Astrocyte (in vitro differentiated cells and primary cell): ENCODE measurements around the gene MANSC4. TPM values are rescaled to one million over a fixed set of nuclear protein-coding genes. Genes with fewer than 3 reads are reported as not detected.

Source experiments
- DNase-seq: peaks from one replicate; pipeline ENCODE4 v3.0.0-alpha.2; 2010; ENCODE audit warnings: low read depth
- FAIRE-seq: peaks from 2 replicates; lab custom pipeline; 2011; peaks lifted over from hg19 to GRCh38; lab: Jason Lieb, UNC
- H2AFZ ChIP-seq: 2 replicates; pipeline ENCODE4 v1.6.0; 2012; ENCODE audit warnings: low read depth, low read length, inconsistent platforms
- H3K27ac ChIP-seq: 2 replicates; pipeline ENCODE4 v1.5.1; 2011; ENCODE audit warnings: low read depth, low read length, inconsistent platforms
- H3K27me3 ChIP-seq: 2 replicates; pipeline ENCODE4 v1.6.0; 2011; ENCODE audit warnings: low read length, inconsistent platforms; ENCODE audit not compliant: insufficient read depth
- H3K36me3 ChIP-seq: 2 replicates; pipeline ENCODE4 v1.5.1; 2011; ENCODE audit warnings: low read length, inconsistent platforms; ENCODE audit not compliant: insufficient read depth
- H3K4me1 ChIP-seq: 2 replicates; pipeline ENCODE4 v1.5.1; 2011; ENCODE audit warnings: low read length, inconsistent platforms; ENCODE audit not compliant: insufficient read depth
- H3K4me2 ChIP-seq: 2 replicates; pipeline ENCODE4 v1.6.0; 2012; ENCODE audit warnings: low read length, inconsistent platforms
- H3K4me3 ChIP-seq: 2 replicates; pipeline ENCODE4 v1.5.1; 2011; ENCODE audit warnings: low read depth, mild to moderate bottlenecking, low read length, inconsistent platforms; ENCODE audit not compliant: insufficient read depth
- H3K79me2 ChIP-seq: 2 replicates; pipeline ENCODE4 v1.6.0; 2012; ENCODE audit warnings: mild to moderate bottlenecking, low read length, inconsistent platforms; ENCODE audit not compliant: insufficient read depth
- H3K9ac ChIP-seq: 2 replicates; pipeline ENCODE4 v1.6.0; 2012; ENCODE audit warnings: mild to moderate bottlenecking, low read length, inconsistent platforms
- H3K9me3 ChIP-seq: 2 replicates; pipeline ENCODE4 v1.5.1; 2012; ENCODE audit warnings: low read depth, mild to moderate bottlenecking, low read length, inconsistent platforms; ENCODE audit not compliant: insufficient read depth
- H4K20me1 ChIP-seq: 2 replicates; pipeline ENCODE4 v1.6.0; 2012; ENCODE audit warnings: low read length, inconsistent platforms; ENCODE audit not compliant: insufficient read depth
- H3K27ac Mint-ChIP-seq: one replicate; pipeline ENCODE4 v1.8.0; 2021; ENCODE audit warnings: mild to moderate bottlenecking, mixed read lengths; ENCODE audit not compliant: unreplicated experiment
- H3K27me3 Mint-ChIP-seq: one replicate; pipeline ENCODE4 v1.8.0; 2021; ENCODE audit warnings: low read depth, mixed read lengths; ENCODE audit not compliant: unreplicated experiment
- H3K36me3 Mint-ChIP-seq: one replicate; pipeline ENCODE4 v1.8.0; 2021; ENCODE audit warnings: low read depth, mixed read lengths; ENCODE audit not compliant: unreplicated experiment
- H3K4me1 Mint-ChIP-seq: one replicate; pipeline ENCODE4 v1.8.0; 2021; ENCODE audit warnings: low read depth, mixed read lengths; ENCODE audit not compliant: unreplicated experiment
- H3K4me3 Mint-ChIP-seq: one replicate; pipeline ENCODE4 v1.8.0; 2021; ENCODE audit warnings: mild to moderate bottlenecking, moderate library complexity, mixed read lengths; ENCODE audit not compliant: unreplicated experiment
- H3K9me3 Mint-ChIP-seq: one replicate; pipeline ENCODE4 v1.8.0; 2021; ENCODE audit warnings: mild to moderate bottlenecking, mixed read lengths; ENCODE audit not compliant: unreplicated experiment
- EZH2 ChIP-seq: IDR thresholded peaks from 2 replicates; pipeline ENCODE4 v1.6.1; 2012; ENCODE audit warnings: mild to moderate bottlenecking, low read length, inconsistent platforms; ENCODE audit not compliant: insufficient read depth
- total RNA-seq: library from RNA; stranded (reverse); gene quantifications from 2 replicates; pipeline ENCODE4 v1.2.1, GENCODE V29; 2021
- TF ChIP-seq, protein P1 (sequence below): IDR thresholded peaks from 2 replicates; pipeline ENCODE4 v1.5.1; 2011; ENCODE audit warnings: low read depth, mild to moderate bottlenecking, inconsistent platforms, low read length, moderate library complexity; ENCODE audit not compliant: insufficient read depth

MANSC4 gene
- total RNA-seq, 1 donor from 2014 or later = not detected

- Mint-ChIP-seq H3K9me3 (no peaks in the 10 kb centered on the region), H3K27ac (no peak overlapping the region), H3K36me3 (peaks cover 5% of the 10 kb centered on the region), H3K4me3 (no peak overlapping the region), H3K4me1 (peaks cover 1% of the 10 kb centered on the region), H3K27me3 (no peaks in the 10 kb centered on the region)
- FAIRE-seq = no peak
- Histone ChIP-seq H3K4me3 (no peak overlapping the region), H3K9me3 (no peaks in the 10 kb centered on the region), H4K20me1 (no peaks in the 10 kb centered on the region), H3K27ac (no peak overlapping the region), H3K4me1 (no peaks in the 10 kb centered on the region), H3K4me2 (no peak overlapping the region), H2AFZ (no peak overlapping the region), H3K9ac (no peak overlapping the region), H3K27me3 (no peaks in the 10 kb centered on the region), H3K36me3 (no peaks in the 10 kb centered on the region), H3K79me2 (no peaks in the 10 kb centered on the region)
- no peak for DNase-seq
- TF ChIP-seq, protein P1, sequence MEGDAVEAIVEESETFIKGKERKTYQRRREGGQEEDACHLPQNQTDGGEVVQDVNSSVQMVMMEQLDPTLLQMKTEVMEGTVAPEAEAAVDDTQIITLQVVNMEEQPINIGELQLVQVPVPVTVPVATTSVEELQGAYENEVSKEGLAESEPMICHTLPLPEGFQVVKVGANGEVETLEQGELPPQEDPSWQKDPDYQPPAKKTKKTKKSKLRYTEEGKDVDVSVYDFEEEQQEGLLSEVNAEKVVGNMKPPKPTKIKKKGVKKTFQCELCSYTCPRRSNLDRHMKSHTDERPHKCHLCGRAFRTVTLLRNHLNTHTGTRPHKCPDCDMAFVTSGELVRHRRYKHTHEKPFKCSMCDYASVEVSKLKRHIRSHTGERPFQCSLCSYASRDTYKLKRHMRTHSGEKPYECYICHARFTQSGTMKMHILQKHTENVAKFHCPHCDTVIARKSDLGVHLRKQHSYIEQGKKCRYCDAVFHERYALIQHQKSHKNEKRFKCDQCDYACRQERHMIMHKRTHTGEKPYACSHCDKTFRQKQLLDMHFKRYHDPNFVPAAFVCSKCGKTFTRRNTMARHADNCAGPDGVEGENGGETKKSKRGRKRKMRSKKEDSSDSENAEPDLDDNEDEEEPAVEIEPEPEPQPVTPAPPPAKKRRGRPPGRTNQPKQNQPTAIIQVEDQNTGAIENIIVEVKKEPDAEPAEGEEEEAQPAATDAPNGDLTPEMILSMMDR = no peak
- no peak for TF ChIP-seq EZH2
These were observed 25.2 kb upstream of the MANSC4 start for GRCh38 chr12:27805238-27805637.

DNA sequence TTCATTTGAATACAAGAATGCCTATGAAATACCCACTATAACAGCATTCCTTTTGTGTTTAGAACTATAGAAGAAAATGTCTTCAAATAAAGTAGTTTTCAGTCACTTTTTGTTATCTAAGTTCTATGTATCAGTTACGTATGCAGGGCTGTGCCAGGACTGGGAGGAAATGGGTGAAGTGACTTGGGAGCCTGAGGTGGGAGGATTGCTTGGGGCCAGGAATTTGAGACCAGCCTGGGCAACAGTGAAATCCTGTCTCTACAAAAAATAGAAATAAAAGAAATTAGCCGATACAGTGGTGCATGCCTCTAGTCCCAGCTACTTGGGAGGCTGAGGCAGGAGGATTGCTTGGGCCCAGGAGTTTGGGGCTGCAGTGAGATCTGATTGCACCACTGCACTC lies 22.9 kb upstream of the MANSC4 start:
- Histone ChIP-seq H3K4me3 (no peak overlapping the region), H2AFZ (no peak overlapping the region), H3K36me3 (peaks cover 12% of the 10 kb centered on the region), H3K4me2 (no peak overlapping the region), H3K9me3 (no peaks in the 10 kb centered on the region), H3K27ac (no peak overlapping the region), H3K79me2 (no peaks in the 10 kb centered on the region), H3K9ac (no peak overlapping the region), H3K4me1 (no peaks in the 10 kb centered on the region), H4K20me1 (peaks cover 2% of the 10 kb centered on the region), H3K27me3 (no peaks in the 10 kb centered on the region)
- DNase-seq = no peak
- no peak overlapping the region for H3K27ac Mint-ChIP-seq
- H3K4me3 Mint-ChIP-seq = no peak overlapping the region
- no peaks in the 10 kb centered on the region for H3K9me3 Mint-ChIP-seq
- peaks cover 7% of the 10 kb centered on the region for H3K36me3 Mint-ChIP-seq
- peaks cover 3% of the 10 kb centered on the region for H3K4me1 Mint-ChIP-seq
- no peak for FAIRE-seq
- TF ChIP-seq EZH2 = no peak
- TF ChIP-seq, protein P1 = no peak
- no peaks in the 10 kb centered on the region for H3K27me3 Mint-ChIP-seq

- no peaks in the 10 kb centered on the region for H3K27me3 ChIP-seq
- no peak overlapping the region for H3K9ac ChIP-seq
- TF ChIP-seq EZH2 = no peak
- TF ChIP-seq, protein P1 = no peak
- no peak overlapping the region for H3K27ac ChIP-seq
- H3K4me1 ChIP-seq = no peaks in the 10 kb centered on the region
- Mint-ChIP-seq H3K4me1 (peaks cover 3% of the 10 kb centered on the region), H3K27ac (no peak overlapping the region), H3K27me3 (no peaks in the 10 kb centered on the region), H3K4me3 (no peak overlapping the region), H3K9me3 (no peaks in the 10 kb centered on the region), H3K36me3 (peaks cover 10% of the 10 kb centered on the region)
- H3K4me3 ChIP-seq = no peak overlapping the region
- H3K4me2 ChIP-seq = no peak overlapping the region
- H3K79me2 ChIP-seq = no peaks in the 10 kb centered on the region
- H2AFZ ChIP-seq = no peak overlapping the region
- H3K36me3 ChIP-seq = peaks cover 16% of the 10 kb centered on the region
- no peaks in the 10 kb centered on the region for H3K9me3 ChIP-seq
- peaks cover 3% of the 10 kb centered on the region for H4K20me1 ChIP-seq
- FAIRE-seq = no peak
- DNase-seq = no peak
These were observed 22.5 kb upstream of the MANSC4 start for GRCh38 chr12:27802511-27802910.
